Liver (tissue), 9 donors: ENCODE measurements around the gene RAD51B. TPM values are rescaled to one million over a fixed set of nuclear protein-coding genes. Genes with fewer than 3 reads are reported as not detected.

Experiments
- DNase-seq: peaks from one replicate; pipeline ENCODE4 v3.0.0-alpha.2; 2017; ENCODE audit warnings: low spot score
- H3K27ac ChIP-seq, 2 donors: one replicate each; pipeline ENCODE4 v1.7.0; 2013; ENCODE audit warnings: inconsistent platforms in 2 of 2, low read length in 2 of 2, control low read depth in 1 of 2, low read depth in 1 of 2, mild to moderate bottlenecking in 1 of 2
- H3K27me3 ChIP-seq, 4 donors: one replicate each; pipeline versions ENCODE4 v1.6.1 to v1.7.0; 2013; ENCODE audit warnings: low read length in 3 of 4, inconsistent platforms in 1 of 4, mild to moderate bottlenecking in 1 of 4, moderate library complexity in 1 of 4; ENCODE audit not compliant: control insufficient read depth in 4 of 4, insufficient read depth in 4 of 4
- H3K36me3 ChIP-seq, 4 donors: one replicate each; pipeline versions ENCODE4 v1.6.1 to v1.7.0; 2013; ENCODE audit warnings: low read length in 3 of 4, mild to moderate bottlenecking in 3 of 4, low read depth in 1 of 4, moderate library complexity in 1 of 4; ENCODE audit not compliant: control insufficient read depth in 4 of 4, insufficient read depth in 3 of 4
- H3K4me1 ChIP-seq, 4 donors: one replicate each; pipeline versions ENCODE4 v1.6.1 to v1.7.0; 2013; ENCODE audit warnings: low read length in 3 of 4, mild to moderate bottlenecking in 3 of 4, moderate library complexity in 1 of 4; ENCODE audit not compliant: control insufficient read depth in 4 of 4, insufficient read depth in 4 of 4
- H3K4me3 ChIP-seq, 3 donors: one replicate each; pipeline versions ENCODE4 v1.6.1 to v1.7.0; 2013; ENCODE audit warnings: low read length in 3 of 3, control low read depth in 1 of 3, low read depth in 1 of 3, mild to moderate bottlenecking in 1 of 3
- H3K9ac ChIP-seq, 2 donors: one replicate each; pipeline ENCODE4 v1.7.0; 2013; ENCODE audit warnings: low read length in 2 of 2, mild to moderate bottlenecking in 2 of 2, moderate library complexity in 2 of 2, control low read depth in 1 of 2, low read depth in 1 of 2
- H3K9me3 ChIP-seq, 4 donors: one replicate each; pipeline versions ENCODE4 v1.6.1 to v1.7.0; 2013; ENCODE audit warnings: low read length in 3 of 4; ENCODE audit not compliant: control insufficient read depth in 4 of 4
- ATF3 ChIP-seq: IDR thresholded peaks from 2 replicates; pipeline ENCODE4 v1.6.1; 2016; ENCODE audit warnings: antibody characterized with exemption
- CTCF ChIP-seq: fragments of 150-350 bp; IDR thresholded peaks from 2 replicates; pipeline ENCODE4 v1.5.1; 2017; ENCODE audit warnings: improper control_type of control experiment, low read depth, low read length; ENCODE audit not compliant: missing input control
- EGR1 ChIP-seq, 2 donors: IDR thresholded peaks; 2 replicates each; pipeline ENCODE4 v1.6.1; 2016 to 2018; ENCODE audit warnings: antibody characterized with exemption in 2 of 2, low read depth in 2 of 2
- GABPA ChIP-seq, 2 donors: IDR thresholded peaks in 1 of 2; conservative IDR thresholded peaks in 1 of 2; 2 replicates each; pipeline ENCODE4 v1.6.1; 2016; ENCODE audit warnings: antibody characterized with exemption in 2 of 2, mild to moderate bottlenecking in 1 of 2, moderate library complexity in 1 of 2
- HNF4G ChIP-seq: IDR thresholded peaks from 2 replicates; pipeline ENCODE4 v1.6.1; 2016; ENCODE audit warnings: antibody characterized with exemption
- JUND ChIP-seq, 2 donors: IDR thresholded peaks; 2 replicates each; pipeline ENCODE4 v1.6.1; 2016; ENCODE audit warnings: antibody characterized with exemption in 2 of 2
- MAX ChIP-seq: IDR thresholded peaks from 2 replicates; pipeline ENCODE4 v1.6.1; 2016; ENCODE audit warnings: antibody characterized with exemption
- NR2F2 ChIP-seq: IDR thresholded peaks from 2 replicates; pipeline ENCODE4 v1.6.1; 2016; ENCODE audit warnings: antibody characterized with exemption
- SP1 ChIP-seq: IDR thresholded peaks from 2 replicates; pipeline ENCODE4 v1.6.1; 2018; ENCODE audit warnings: antibody characterized with exemption, mild to moderate bottlenecking
- TAF1 ChIP-seq: conservative IDR thresholded peaks from 2 replicates; pipeline ENCODE4 v1.6.1; 2016; ENCODE audit warnings: antibody characterized with exemption, mild to moderate bottlenecking
- WGBS: extraction: QIAGEN DNeasy Blood & Tissue Kit; methylation state at CpG from one replicate; pipeline ENCODE4 v1.1.7; 2013; 5-methylcytosine and 5-hydroxymethylcytosine counted together
- polyA plus RNA-seq, 2 donors: library from polyadenylated mRNA; stranded (reverse) in 1 of 2; unstranded in 1 of 2; fragments of 200-250 nt in 1 of 2; fragments of >200 nt in 1 of 2; fragmentation: Nextera tagmentation in 1 of 2; extraction: Ambion mirVana in 1 of 2; gene quantifications; one replicate each; pipeline versions ENCODE4 v1.2.1 to v1.2.3, GENCODE V29; 2013 to 2015
- total RNA-seq, 2 donors: library from RNA; depleted of rRNA; stranded (reverse); fragments of >200 nt; gene quantifications; one replicate each; pipeline ENCODE4 v1.2.3, GENCODE V29; 2014
- TF ChIP-seq, protein P1 (sequence below): IDR thresholded peaks from 2 replicates; pipeline ENCODE4 v1.6.1; 2016; ENCODE audit warnings: antibody characterized with exemption
- TF ChIP-seq, protein P2 (sequence below): IDR thresholded peaks from 2 replicates; pipeline ENCODE4 v1.6.1; 2016; ENCODE audit warnings: antibody characterized with exemption, mild to moderate bottlenecking
- donor health status: healthy.
- donor health status: healthy.
- donor health status: healthy.
- donor health status: healthy.
- donor health status: healthy.

RAD51B gene
- total and polyA plus RNA-seq, 4 donors: 0.81 to 12.9 (median 2.4) TPM

DNA sequence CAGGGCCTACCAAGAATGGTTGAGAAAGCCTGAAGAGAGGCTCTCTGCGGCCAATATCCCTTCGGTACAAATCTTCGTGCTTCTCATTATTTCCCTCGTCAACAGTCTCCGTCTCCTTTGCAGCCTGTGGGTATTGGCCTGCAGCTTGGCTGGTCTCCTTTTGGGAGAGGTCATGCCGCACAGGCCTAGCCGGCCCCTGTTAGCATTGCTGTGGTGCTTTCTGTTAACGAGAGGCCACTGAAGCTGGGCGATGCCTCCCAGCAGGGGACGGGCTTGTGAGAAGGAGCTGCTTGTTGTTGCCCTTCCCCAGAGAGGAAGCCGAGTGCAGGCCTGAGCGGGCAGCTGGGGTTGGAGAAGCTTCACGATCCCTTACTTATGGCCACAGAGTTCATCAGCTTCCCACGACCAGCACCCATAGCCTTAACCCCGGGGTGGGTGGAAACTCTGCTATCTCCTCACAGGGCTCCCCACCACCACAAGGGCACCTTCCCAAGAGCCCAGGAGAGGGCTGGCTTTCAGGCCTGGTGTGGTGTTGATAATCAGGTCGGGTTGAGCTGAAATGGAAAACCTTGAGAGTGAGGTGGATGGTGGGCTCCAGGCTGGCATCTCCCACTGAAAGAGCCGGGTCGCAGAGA is 744.7 kb downstream of the RAD51B start:
- Histone ChIP-seq H3K4me3 (no peak overlapping the region), H3K9ac (no peak overlapping the region), H3K27ac (peak overlapping the region; percentile 73 to 85), H3K4me1 (peaks cover 14 to 55% (median 38%) of the 10 kb centered on the region in 4 donors), H3K9me3 (no peaks in the 10 kb centered on the region), H3K27me3 (no peaks in the 10 kb centered on the region), H3K36me3 (no peaks in the 10 kb centered on the region)
- TF ChIP-seq, protein P1, sequence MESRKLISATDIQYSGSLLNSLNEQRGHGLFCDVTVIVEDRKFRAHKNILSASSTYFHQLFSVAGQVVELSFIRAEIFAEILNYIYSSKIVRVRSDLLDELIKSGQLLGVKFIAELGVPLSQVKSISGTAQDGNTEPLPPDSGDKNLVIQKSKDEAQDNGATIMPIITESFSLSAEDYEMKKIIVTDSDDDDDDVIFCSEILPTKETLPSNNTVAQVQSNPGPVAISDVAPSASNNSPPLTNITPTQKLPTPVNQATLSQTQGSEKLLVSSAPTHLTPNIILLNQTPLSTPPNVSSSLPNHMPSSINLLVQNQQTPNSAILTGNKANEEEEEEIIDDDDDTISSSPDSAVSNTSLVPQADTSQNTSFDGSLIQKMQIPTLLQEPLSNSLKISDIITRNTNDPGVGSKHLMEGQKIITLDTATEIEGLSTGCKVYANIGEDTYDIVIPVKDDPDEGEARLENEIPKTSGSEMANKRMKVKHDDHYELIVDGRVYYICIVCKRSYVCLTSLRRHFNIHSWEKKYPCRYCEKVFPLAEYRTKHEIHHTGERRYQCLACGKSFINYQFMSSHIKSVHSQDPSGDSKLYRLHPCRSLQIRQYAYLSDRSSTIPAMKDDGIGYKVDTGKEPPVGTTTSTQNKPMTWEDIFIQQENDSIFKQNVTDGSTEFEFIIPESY: no peak
- TF ChIP-seq EGR1 (IDR thresholded peaks at IDR 0.05; ENCODE audit: low read depth in 2 of 2) (no peak), GABPA (IDR thresholded peaks at IDR 0.05 in 1 of 2, conservative IDR thresholded peaks at IDR 0.05 in 1 of 2) (no peak), JUND (IDR thresholded peaks at IDR 0.05) (no peak), ATF3 (no peak), CTCF (no peak), TAF1 (no peak), NR2F2 (no peak), HNF4G (no peak), MAX (no peak), SP1 (no peak)
- TF ChIP-seq, protein P2, sequence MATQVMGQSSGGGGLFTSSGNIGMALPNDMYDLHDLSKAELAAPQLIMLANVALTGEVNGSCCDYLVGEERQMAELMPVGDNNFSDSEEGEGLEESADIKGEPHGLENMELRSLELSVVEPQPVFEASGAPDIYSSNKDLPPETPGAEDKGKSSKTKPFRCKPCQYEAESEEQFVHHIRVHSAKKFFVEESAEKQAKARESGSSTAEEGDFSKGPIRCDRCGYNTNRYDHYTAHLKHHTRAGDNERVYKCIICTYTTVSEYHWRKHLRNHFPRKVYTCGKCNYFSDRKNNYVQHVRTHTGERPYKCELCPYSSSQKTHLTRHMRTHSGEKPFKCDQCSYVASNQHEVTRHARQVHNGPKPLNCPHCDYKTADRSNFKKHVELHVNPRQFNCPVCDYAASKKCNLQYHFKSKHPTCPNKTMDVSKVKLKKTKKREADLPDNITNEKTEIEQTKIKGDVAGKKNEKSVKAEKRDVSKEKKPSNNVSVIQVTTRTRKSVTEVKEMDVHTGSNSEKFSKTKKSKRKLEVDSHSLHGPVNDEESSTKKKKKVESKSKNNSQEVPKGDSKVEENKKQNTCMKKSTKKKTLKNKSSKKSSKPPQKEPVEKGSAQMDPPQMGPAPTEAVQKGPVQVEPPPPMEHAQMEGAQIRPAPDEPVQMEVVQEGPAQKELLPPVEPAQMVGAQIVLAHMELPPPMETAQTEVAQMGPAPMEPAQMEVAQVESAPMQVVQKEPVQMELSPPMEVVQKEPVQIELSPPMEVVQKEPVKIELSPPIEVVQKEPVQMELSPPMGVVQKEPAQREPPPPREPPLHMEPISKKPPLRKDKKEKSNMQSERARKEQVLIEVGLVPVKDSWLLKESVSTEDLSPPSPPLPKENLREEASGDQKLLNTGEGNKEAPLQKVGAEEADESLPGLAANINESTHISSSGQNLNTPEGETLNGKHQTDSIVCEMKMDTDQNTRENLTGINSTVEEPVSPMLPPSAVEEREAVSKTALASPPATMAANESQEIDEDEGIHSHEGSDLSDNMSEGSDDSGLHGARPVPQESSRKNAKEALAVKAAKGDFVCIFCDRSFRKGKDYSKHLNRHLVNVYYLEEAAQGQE: no peak
- no peak for DNase-seq
- WGBS: 89% methylated on average over 18 of the region's 18 CpGs
